Stimulated activated CD8-positive, alpha-beta memory T cell treated with anti-CD3 and anti-CD28 coated beads, Interleukin-7, amount 100 ng/mL, for 24 hours (primary cell): ENCODE data around the gene TRIB2.

Experiments
- DNase-seq: peaks from one replicate; pipeline ENCODE4 v3.0.0-alpha.2; 2020; ENCODE audit warnings: low read depth

The TRIB2 gene

GRCh38 chr2:12720754-12721378 is 4.1 kb downstream of the TRIB2 start:
- DNase-seq, result no peak

DNA sequence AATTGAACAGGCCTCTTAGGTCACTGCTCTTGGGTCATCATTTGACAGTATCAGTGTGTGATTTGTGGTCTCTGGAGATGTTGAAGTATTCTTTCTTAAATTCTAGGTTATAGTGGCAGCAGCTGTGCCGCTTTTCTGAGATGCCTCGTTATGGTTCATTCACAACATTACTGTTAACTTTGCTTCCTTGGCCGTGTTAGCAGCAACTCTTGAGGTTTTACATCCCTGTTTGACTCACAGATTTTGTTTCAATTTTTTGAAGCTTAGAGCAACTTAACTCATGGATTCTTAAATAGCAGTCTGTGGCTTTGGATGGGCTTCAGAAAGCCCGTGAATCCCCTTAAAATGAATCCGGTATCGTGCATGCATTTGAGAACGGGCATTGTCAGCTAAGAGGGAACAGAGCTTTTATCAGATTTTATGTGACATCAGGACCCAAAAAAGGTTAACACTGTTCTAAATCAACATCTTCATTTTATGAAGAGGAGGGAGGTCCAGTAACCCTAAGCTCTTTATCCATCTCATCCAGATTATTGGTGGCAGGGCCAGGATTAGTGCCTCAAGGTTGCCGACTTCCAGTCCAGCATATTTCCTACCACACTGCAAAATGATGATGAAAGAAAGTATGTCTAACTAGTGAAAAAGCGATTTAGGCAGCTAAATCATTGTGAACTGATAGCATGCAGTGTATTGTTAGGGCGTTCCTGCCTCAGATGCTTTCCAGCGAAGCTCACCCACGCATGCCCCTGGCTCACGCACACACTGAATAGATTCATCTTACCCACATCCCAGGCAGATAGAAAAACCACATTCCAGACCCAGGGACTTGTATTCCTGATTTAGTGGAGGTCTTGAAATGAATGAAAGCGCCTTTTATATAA is 5.1 kb downstream of the TRIB2 start:
- DNase-seq, result no peak

- no peak for DNase-seq
Measured at GRCh38 chr2:12722447-12723316, 5.9 kb downstream of the TRIB2 start.

DNA sequence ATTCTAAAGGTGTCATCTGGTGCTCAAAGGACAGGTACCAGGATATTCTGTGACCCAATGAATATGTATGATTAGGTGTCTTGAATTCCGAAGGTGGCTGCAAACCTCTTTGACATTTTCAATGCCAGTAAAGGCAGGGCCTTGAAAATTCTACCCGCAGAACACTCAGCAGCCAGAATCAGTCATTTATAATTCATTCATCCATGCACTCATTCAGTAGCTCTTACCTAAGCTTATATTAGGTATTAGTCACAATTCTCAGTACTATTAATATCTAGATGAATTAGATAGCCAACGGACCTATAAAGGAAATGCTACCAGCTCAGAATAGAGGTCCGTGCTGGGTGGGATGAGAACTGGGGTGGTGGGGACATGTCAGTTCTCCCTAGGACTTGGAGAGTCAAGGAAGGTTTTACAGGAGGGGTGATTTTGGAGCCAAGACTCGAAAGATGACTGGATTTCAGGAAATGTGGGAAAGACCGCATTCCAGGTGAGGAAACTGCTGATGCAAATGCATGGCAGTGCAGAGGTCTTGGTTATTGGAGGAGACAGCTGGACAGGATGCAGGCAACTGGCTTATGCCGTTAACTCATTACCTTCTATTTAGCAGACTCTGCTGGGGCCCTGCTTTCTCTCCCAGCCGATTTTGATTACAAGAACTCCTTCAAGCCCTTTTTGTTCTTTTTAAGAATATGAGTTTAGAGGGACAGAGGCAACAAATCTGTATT is 7.2 kb downstream of the TRIB2 start:
- no peak for DNase-seq

- DNase-seq, result no peak
Measured at GRCh38 chr2:12725233-12726187, 8.8 kb downstream of the TRIB2 start.

- DNase-seq, result no peak
Measured at GRCh38 chr2:12726271-12726670, 9.5 kb downstream of the TRIB2 start.

GRCh38 chr2:12727065-12727464 is 10.3 kb downstream of the TRIB2 start:
- no peak for DNase-seq

GRCh38 chr2:12727641-12728040 is 10.9 kb downstream of the TRIB2 start:
- DNase-seq, result no peak

GRCh38 chr2:12728221-12728777 is 11.6 kb downstream of the TRIB2 start:
- no peak for DNase-seq

GRCh38 chr2:12730265-12730664 is 13.5 kb downstream of the TRIB2 start:
- no peak for DNase-seq

DNA sequence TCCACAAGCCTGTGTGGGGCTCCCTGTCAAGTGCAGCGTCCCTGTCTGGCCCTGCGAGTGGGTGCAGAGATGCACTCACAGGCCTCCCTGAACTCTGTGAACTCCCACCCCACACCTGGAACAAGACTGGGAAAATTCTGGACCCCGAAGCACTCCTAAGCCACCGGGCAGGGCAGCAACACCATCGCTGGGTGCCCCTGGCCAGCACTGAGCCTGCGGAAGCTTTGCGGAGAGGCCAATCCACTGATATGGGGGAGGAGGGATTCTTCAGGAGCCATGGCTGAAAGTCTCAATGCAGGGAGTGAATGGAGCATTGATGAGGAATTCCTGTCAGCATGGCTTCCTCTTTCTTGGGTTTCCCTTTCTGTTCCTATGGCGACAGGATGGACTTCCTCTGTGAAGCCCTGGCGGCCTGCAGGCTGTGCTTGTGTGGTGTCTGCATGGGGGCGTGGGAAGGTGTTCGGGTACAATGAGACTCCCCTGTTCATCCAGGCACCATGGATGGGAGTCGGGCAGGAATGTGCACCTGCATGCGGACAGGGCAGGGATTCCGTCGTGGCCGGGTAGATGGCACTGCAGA is 15.1 kb downstream of the TRIB2 start:
- DNase-seq, result no peak

- no peak for DNase-seq
Measured at GRCh38 chr2:12732651-12733050, 15.9 kb downstream of the TRIB2 start.

GRCh38 chr2:12733846-12734245 is 17.1 kb downstream of the TRIB2 start:
- no peak for DNase-seq

DNA sequence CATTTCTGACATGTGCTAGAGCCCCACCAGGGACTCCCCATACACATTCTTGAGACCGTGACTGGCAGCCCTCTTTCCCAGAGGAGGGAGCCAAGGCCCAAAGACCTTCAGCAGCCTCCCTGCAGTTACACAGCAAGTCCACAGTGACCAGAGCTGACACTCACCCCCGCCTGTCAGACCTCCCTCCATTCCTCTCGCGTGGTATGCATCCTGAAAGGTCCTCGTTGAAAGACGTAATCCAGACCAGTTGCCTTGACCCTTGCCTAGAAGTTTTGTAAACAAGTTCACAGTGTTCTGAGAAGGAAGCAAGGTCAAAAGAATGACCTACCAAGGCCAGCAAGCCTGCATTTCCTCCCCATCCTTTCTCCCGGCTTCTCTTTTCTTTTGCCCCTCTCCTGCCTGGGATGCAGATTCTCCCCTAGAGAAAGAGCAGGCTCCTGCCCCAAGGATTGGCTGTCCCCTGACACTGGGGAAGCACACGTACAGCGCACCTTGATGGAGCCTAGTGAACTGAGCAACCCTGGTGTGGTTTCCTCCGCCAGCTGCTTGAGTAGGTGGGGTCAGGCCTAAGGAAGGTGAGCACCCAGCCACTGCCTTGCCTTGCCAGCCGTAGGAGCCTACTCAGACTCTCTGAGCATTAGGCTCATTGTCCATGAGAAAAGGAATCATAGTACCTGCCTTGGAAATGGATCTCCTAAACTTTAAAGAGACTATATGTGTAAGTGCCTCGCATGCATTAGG is 18.3 kb downstream of the TRIB2 start:
- DNase-seq, result no peak

DNA sequence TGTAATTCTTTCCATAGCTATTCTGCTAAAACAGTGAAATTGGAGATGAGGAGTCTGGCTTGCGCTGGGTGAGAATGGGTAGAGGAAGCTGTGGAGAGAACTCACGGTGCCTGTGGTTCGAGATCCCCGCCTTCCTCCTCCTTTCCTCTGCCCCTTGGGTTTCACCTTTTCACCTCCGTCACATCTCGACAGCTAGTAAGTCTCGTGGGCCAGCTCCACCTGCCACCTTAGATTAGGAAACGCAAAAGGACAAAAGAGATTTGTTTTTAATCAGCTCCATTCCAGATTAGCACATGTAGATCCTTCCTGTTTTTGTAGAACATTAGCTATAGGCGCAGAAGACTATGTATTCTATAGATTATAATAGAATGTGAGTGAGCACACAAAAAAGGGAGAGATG is 20.6 kb downstream of the TRIB2 start:
- no peak for DNase-seq

DNA sequence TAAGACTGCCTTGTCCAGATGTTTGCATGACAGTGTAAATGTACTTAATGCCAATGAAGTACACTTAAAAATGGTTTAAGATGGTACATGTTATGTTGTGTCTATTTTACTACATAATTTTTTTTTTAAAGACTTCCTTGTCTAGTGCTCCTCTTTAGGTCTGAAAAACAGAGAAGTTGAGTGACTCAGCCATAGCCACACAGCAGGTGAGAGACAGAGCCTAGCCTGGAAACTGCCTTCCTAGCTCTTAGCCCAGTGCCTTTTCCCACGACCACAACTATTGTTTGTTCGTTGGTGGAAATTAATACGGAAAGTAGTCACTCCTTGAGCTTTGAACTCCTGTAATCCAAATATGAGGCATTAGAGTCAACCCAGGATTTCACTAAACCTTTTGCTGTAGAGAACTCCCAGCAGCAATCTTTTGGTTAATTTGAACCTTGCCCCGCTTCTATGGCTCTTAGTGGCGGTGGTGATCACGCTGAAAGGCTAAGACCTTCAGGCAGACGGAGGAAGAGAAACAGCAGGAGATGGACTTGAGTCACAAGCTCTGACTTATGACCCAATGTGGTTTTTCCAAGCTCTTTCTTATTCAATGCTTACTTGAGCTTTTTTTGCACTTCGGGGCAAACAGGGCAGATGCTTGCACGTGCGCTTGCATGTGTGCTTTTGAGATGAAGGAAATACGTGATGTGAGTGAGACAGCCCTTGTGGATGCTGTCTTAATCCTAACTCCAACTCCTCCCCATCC is 21.2 kb downstream of the TRIB2 start:
- DNase-seq, result no peak

DNA sequence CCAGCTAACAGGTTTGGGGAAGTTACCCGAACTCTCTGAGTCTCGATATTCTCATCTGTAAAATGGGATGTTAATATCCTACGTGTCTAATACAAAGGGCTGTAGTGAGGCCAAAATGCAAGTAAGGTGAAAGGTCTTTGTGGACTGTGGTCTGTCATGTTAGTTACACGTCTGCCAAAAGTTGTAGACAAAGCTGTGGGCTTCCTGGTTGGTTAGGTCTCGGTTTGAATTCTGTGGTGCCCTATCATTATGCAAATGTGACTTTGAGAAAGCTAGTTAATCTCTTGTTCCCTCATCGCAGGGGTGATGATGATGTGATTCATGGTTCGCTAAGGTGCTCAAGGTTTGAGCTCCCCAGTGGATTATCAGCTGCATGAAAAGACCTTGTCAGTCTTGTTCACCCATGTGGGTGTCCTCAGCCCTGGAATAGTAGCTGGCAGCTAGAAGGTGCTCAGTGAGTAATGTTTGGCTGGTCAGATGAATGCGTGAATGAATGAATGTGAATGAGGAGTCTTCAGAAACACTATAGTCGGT is 23.1 kb downstream of the TRIB2 start:
- no peak for DNase-seq

DNA sequence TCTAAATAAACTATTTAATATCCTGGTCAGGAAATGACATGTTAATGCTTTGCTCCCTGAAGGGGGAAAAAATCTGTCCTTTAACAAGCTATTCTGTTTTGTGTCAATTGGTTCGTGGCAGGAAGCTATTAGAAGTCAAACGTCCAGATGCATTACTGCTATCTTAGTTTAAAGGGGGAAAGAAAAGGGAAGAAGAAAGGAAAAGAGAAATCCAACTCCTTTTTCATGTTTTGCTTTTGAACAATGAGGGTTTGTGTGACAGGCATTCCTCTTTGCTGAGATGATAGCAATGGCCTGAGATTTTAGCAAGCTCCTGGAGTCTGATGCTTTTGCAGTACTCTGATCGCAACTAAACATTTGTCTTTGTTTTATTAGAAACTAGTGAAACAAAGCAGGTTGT is 24.6 kb downstream of the TRIB2 start:
- no peak for DNase-seq
